Mesenteric fat pad (tissue), 1 donor: ENCODE measurements around the gene NRM. TPM values are rescaled to one million over a fixed set of nuclear protein-coding genes. Genes with fewer than 3 reads are reported as not detected.

ENCODE experiments used
- DNase-seq: peaks from one replicate; pipeline ENCODE4 v3.0.0-alpha.2; 2020; ENCODE audit warnings: low spot score
- total RNA-seq: library from RNA; stranded (reverse); fragmentation: NEBNext Ultra II Directional; extraction: Animal tissue kit (Norgen Biotek cat#: 25700); gene quantifications from one replicate; pipeline ENCODE4 v1.2.1, GENCODE V29; 2021
- donor health status: DM: yes; HTN: yes; CAD: no.

Gene NRM
- total RNA-seq, 1 donor from 2014 or later = 7.3 TPM

DNA sequence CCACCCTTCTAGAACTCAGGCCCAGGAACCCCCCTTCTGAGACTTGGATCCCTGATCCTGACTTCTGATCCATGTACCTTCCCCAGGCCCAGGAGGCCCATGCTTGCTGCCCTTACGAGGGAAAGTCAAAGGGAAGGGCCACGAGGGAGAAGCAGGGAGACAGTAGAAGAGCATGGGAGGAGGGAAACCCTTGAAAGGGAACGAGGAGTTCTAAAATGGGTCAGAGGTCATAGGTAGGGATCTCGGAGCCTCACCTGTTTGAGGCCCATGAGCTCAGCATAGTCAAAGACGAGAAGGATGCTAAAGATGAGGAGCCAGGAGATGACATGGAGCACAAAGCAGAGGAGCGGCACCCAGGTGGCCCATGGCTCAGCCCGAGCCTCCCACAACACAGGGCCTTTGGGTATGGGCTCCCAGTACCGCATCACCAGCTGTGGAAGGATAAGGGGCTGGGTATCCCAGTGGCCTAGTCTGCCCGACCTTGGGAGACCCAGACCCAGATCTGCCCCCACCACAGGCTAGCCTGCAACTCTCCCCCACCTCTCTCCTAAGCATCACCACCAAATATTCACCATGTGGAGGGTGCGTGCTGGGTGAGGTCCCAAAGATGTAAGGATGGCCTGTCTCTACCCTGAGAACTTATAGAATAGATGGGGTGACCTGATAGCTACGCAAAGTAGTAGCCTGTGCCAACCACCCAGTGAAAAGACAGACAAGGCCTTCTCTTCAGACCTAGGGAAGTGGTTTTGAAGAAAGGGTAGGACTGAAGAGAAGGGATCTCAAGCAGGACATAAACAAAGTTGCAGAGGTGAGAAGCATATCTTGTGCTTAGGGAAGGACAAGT lies 1.5 kb downstream of the NRM start:
- DNase-seq = no peak

DNA sequence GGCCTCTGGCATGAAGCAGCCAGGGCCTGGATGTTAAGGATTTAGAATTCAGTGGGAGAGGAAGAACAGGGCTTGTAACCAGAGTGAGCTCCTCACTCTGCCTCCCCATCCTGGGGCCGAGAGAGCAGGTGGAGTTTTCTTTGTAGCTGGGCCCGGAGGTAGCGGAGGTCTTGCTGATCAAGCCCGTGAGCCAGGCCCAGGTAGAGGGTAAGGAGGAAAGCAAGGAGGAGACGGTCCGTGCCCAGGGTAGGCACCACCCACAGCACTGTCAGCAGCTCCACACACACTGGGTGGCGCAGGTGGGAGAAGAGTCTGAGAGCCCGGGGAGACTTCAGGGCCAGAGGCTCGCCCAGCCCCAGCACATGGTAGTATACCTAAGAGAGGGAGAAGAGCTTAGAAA lies 2.2 kb downstream of the NRM start:
- DNase-seq = no peak

DNA sequence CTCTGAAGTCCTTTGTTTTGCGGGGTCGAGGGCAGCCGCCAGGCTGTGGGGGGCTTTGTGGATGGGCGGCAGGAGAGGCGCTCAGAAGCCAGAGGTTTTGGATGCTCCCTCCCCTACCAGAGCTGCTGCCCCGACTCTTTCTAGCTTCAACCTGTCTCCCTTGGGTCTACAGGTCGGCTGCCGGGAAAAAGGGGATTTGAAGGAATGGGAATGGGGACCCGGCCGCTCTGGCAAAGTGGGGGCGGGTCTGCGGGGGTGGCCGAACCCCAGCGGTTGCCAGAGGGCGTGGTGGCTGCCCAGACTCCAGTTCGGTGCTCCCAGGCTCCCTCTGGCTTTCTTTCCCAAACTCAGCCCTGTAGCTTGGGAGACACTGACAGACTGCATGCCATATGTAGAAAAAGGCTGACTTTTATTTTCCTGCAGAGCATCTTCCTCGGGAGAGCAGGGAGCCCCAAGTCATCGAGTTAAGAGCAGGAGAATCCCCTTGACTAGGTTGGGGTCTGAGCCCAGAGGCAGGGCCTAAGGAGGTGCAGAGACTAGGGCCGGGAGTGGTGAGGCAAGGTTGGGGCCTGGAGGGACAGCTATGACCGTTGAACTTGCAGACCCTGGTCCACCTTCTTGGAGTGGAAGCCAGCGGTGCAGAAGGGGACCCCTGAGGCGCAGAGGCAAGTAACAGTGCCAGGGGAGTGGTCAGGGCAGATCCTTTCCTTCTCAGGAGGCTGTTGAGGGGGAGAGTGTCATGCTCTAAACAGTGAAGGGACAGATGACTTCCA lies 2.9 kb downstream of the NRM start:
- DNase-seq = no peak

DNA sequence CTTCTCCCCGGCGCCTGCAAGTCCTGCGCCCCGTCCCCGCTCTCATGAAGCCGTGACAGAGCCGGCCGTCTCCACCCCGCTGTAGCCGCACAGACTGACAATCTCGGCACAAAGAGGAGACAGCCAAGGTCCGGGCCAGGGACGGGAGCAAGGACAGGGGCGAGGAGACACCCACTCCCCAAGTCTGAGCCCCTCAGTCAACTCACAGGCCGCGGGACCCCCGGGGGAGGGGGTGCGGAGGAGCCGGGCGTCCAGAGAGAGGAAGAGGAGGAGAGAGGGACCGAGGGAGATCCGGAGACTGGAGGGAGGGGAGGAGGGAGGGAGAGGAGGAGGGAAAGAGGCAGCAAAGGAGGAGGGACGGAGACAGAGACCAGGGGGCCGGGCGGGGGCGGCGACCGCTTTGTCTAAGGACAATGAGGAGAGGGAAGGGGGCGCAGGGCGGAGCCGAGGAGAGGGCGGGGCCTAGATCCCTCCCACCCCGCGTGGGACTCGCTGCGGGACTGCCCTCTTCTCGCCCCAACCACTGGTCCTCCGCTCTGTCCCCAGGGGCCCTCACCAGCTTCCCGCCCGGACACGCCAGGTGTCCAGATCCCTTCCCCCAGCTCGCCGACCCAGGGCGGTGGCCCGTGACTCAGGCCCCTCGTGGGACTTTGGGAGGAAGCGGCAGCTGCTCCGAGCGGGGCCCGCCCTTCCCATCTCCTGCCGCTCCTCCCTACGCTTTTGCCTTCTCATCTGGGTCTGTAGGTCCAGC lies 3.7 kb downstream of the NRM start:
- DNase-seq = peak; percentile 99

DNA sequence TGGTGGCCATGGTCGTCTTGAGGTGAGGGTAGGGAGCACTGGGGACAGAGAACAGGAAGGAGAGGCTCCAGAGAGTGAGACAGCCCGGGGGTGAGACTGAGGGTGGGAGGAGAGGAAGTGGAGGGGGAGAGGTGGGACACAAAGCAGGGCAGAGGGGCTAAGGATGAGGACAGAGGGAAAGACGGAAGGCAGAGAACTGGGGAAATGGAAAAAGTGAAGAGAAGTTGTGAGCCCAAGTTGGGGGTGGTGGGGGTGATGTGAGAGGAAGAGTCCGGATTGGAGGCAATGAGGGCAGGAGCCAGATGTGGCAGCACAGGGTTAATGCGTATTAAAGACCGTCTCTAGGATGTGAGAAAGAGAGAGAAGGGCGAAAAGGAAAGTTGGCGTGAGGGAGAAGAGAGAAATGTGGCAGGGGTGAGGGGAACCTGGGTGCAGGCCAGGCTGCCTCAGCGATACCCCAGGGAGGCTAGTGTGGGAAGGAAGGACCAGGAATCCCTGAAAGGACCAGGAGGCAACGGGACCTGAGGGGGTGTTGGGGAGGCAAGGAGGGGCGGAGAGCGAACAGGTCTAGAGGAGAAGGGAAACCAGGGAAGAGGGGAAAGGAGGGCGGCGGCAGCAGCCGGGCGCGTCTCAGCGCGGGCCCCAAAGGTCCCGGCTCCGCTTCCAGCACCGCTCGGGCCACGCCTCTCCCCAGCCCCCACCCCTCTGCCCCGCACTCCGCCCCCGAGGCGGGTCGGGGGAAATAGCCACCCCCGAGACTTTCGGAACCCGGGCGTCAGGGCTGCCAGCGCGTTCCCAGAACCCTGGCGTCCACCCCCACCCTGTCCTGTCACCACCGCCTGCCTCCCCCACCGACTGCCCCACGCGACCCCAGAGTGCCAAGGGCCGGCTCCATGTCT lies 4.5 kb downstream of the NRM start, which contains the start of gene PPP1R18:
Gene PPP1R18 (minus strand): TSS at position 637 of the 899 bp plus-strand sequence. CDS start 627 bp downstream, at position 10.
- peak; percentile 98 for DNase-seq

GRCh38 chr6:30685157-30686008 lies 5.4 kb downstream of the NRM start:
- DNase-seq = no peak

GRCh38 chr6:30684386-30685156 lies 6.2 kb downstream of the NRM start:
- no peak for DNase-seq

GRCh38 chr6:30683980-30684338 lies 6.8 kb downstream of the NRM start:
- no peak for DNase-seq

- no peak for DNase-seq
Observed at GRCh38 chr6:30683183-30683979, 7.4 kb downstream of the NRM start.

DNA sequence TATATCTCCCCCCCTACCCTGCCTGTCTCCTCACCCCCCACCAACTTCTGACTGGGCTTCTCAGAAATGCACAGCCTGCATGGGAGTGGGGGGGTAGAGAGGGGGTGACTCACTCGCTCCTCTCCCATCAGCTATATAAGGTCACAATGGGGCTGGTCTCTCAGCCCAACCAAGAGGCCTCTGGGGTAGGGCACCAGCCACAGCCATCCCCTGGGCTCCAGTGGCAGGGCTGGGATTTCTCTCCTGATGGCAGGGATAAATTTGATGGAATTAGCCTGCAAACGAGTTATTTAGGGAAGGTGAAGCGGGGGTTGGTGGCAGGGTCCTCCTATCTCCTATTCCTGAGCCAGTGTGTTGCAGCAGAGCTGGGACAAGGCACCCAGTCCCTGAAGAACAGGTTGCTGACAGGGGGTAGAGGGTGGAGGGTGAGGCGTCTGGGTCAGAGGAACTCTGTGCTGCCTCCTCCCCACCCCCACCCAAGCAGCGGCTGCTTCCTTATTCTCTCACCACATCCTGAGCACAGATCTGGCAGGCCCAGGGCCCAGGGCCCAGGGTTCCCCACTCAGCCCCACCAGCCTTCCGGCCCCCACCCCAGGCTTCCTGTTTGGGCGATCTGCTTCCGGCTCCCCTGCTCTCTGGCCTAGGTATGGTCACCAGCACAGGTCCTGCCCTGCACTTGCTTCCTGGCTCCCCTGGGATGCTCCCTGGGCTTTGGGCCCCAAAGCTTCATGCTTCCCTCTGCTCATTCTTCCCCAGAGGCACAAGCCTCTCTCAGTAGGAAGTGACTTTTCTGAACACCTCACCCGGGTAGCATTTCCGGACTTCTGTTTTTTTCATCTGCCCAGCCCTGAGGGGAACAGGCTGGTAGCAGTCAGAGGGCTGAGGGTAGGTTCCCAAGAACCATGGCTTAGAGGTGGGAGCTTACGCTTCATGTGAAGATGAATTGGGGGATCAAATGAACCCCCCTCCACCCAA lies 8.4 kb downstream of the NRM start:
- peak; percentile 94 for DNase-seq

DNA sequence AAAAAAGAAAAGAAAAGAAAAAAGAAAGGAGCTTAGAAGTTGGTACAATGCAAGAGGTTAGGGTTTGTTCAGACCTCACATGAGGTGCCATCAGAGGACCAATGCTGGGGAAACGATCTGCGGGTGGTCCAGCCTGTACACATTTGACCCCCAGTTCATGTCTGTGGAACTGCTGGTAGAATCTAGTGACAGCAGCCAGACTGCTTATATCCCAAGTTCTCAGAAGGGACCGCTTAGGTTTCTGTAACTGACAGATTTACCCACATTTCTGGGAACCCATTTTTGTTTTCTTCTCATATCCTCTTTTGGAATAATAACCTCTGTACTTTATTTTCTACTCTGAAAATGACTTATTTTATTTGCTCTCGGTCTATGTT lies 9.0 kb downstream of the NRM start:
- DNase-seq = no peak

DNA sequence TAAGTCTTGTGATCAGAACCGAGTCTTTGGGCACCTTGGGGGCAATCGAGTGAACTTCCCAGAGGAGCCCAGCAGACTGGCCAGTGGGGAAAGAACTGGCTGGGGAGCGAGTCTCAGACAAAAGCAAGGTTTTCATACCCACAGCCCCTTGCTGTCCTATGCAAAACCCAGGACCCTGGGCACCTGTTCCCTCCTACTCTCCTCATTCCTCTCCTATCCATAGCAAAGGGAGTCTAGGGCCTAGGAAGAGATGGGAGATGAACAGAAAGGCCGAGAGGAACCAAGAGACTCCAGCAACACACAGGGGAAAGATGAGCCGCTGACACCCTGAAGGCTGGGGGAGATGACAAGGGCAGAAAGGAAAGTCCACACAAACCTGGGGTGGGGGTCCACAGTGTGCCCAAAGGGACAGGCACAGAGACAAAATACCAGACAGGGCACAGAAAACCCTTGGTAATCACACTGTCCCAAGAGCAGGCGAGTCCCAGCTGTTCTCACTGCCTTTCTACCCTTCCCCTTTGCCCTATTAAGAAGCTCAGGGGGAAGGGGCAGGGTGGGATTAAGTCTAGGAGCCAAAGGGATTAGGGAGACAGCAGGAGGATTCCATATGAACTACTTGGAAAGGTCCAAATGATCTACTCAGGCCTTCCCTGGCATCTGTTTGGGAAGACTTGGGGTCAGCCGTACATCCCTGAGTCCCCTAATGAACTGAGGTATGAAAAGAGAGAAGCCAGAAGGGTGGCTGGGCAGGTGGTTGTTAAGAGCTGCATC lies 10.8 kb downstream of the NRM start:
- no peak for DNase-seq

- peak; percentile 97 for DNase-seq
Observed at GRCh38 chr6:30678964-30679726, 11.6 kb downstream of the NRM start.

- DNase-seq = no peak
Observed at GRCh38 chr6:30676660-30677285, 14.0 kb downstream of the NRM start.
